HepG2 (cell line): ENCODE measurements around the gene KLHL3. TPM values are rescaled to one million over a fixed set of nuclear protein-coding genes. Genes with fewer than 3 reads are reported as not detected.

ENCODE experiments used
- HNF4A ChIP-seq: sonication (generic); formaldehyde crosslinking; IDR thresholded peaks from 2 replicates; pipeline ENCODE4 v1.4.0; 2020; ENCODE audit warnings: missing genetic modification reagents
- REL ChIP-seq: sonication (generic); formaldehyde crosslinking; conservative IDR thresholded peaks from 2 replicates; pipeline ENCODE4 v1.8.0; 2022; ENCODE audit warnings: mild to moderate bottlenecking, missing genetic modification reagents, moderate library complexity
- SOX5 ChIP-seq: IDR thresholded peaks from 2 replicates; pipeline ENCODE4 v1.6.1; 2016; ENCODE audit warnings: borderline replicate concordance
- polyA plus RNA-seq, 8 experiments: library from polyadenylated mRNA; depleted of rRNA in 3 of 8; stranded (reverse) in 7 of 8; unstranded in 1 of 8; fragments of >200 nt; fragmentation: Illumina TruSeq in 4 of 8; extraction: Trizol in 4 of 8; gene quantifications; 2 replicates each; pipeline versions ENCODE4 v1.2.1 to v1.2.3, GENCODE V29; 2011 to 2016; ENCODE audit warnings: low read depth in 4 of 8, missing spikeins in 1 of 8, mixed read lengths in 1 of 8; ENCODE audit not compliant: insufficient read depth in 1 of 8
- total RNA-seq, 5 experiments: library from RNA; depleted of rRNA; stranded (reverse); fragments of >200 nt; fragmentation: Illumina TruSeq; extraction: Trizol; gene quantifications; 2 replicates each; pipeline ENCODE4 v1.2.3, GENCODE V29; 2016; ENCODE audit warnings: low read depth in 1 of 5
- TF ChIP-seq, protein P1 (sequence below): sonication (generic); formaldehyde crosslinking; conservative IDR thresholded peaks from 2 replicates; pipeline ENCODE4 v1.8.0; 2022; ENCODE audit warnings: missing genetic modification reagents
- TF ChIP-seq, protein P2 (sequence below): sonication (generic); formaldehyde crosslinking; IDR thresholded peaks from 2 replicates; pipeline ENCODE4 v1.8.0; 2022; ENCODE audit warnings: mild to moderate bottlenecking, missing genetic modification reagents; ENCODE audit not compliant: insufficient replicate concordance
- TF ChIP-seq, protein P3 (sequence below): sonication (generic); formaldehyde crosslinking; IDR thresholded peaks from 2 replicates; pipeline ENCODE4 v1.5.1; 2020; ENCODE audit warnings: mild to moderate bottlenecking, missing genetic modification reagents, borderline replicate concordance
- TF ChIP-seq, protein P4 (sequence below): IDR thresholded peaks from 2 replicates; pipeline ENCODE4 v1.6.1; 2016; ENCODE audit warnings: missing compliant biosample characterization, missing genetic modification reagents, borderline replicate concordance

Gene KLHL3
- total and polyA plus RNA-seq, 2 of the 13 experiments (the other 11 are each of a cell fraction or from before 2014, with no cell fraction given), result 0.02 to 0.08 TPM

DNA sequence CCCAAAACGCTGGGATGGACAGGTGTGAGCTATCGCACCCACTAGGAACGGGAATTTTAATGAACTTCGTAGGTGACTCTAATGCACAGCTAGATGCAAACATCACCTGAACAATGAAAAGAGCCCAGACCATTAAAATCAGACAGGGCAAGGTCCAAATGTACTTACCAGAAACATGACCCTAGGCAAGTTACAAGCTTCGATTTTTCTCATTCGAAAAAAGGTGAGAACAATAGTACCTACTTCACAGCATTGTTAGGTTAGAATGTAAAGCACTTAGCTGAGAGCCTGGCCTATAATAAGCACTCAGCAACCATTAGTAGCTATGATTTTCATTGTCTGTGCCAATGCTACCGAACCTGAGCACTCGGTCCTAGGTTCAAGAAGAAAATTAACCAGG lies 5.8 kb upstream of the KLHL3 start (continued):
- TF ChIP-seq, protein P1, sequence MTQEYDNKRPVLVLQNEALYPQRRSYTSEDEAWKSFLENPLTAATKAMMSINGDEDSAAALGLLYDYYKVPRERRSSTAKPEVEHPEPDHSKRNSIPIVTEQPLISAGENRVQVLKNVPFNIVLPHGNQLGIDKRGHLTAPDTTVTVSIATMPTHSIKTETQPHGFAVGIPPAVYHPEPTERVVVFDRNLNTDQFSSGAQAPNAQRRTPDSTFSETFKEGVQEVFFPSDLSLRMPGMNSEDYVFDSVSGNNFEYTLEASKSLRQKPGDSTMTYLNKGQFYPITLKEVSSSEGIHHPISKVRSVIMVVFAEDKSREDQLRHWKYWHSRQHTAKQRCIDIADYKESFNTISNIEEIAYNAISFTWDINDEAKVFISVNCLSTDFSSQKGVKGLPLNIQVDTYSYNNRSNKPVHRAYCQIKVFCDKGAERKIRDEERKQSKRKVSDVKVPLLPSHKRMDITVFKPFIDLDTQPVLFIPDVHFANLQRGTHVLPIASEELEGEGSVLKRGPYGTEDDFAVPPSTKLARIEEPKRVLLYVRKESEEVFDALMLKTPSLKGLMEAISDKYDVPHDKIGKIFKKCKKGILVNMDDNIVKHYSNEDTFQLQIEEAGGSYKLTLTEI (CRISPR knock-in tag), result no peak
- peak; percentile 29; the same call in 1 of the 2 replicates for TF ChIP-seq HNF4A (CRISPR knock-in tag)
- no peak for TF ChIP-seq REL (CRISPR knock-in tag)
- TF ChIP-seq, protein P2, sequence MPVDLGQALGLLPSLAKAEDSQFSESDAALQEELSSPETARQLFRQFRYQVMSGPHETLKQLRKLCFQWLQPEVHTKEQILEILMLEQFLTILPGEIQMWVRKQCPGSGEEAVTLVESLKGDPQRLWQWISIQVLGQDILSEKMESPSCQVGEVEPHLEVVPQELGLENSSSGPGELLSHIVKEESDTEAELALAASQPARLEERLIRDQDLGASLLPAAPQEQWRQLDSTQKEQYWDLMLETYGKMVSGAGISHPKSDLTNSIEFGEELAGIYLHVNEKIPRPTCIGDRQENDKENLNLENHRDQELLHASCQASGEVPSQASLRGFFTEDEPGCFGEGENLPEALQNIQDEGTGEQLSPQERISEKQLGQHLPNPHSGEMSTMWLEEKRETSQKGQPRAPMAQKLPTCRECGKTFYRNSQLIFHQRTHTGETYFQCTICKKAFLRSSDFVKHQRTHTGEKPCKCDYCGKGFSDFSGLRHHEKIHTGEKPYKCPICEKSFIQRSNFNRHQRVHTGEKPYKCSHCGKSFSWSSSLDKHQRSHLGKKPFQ, result no peak
- TF ChIP-seq, protein P3, sequence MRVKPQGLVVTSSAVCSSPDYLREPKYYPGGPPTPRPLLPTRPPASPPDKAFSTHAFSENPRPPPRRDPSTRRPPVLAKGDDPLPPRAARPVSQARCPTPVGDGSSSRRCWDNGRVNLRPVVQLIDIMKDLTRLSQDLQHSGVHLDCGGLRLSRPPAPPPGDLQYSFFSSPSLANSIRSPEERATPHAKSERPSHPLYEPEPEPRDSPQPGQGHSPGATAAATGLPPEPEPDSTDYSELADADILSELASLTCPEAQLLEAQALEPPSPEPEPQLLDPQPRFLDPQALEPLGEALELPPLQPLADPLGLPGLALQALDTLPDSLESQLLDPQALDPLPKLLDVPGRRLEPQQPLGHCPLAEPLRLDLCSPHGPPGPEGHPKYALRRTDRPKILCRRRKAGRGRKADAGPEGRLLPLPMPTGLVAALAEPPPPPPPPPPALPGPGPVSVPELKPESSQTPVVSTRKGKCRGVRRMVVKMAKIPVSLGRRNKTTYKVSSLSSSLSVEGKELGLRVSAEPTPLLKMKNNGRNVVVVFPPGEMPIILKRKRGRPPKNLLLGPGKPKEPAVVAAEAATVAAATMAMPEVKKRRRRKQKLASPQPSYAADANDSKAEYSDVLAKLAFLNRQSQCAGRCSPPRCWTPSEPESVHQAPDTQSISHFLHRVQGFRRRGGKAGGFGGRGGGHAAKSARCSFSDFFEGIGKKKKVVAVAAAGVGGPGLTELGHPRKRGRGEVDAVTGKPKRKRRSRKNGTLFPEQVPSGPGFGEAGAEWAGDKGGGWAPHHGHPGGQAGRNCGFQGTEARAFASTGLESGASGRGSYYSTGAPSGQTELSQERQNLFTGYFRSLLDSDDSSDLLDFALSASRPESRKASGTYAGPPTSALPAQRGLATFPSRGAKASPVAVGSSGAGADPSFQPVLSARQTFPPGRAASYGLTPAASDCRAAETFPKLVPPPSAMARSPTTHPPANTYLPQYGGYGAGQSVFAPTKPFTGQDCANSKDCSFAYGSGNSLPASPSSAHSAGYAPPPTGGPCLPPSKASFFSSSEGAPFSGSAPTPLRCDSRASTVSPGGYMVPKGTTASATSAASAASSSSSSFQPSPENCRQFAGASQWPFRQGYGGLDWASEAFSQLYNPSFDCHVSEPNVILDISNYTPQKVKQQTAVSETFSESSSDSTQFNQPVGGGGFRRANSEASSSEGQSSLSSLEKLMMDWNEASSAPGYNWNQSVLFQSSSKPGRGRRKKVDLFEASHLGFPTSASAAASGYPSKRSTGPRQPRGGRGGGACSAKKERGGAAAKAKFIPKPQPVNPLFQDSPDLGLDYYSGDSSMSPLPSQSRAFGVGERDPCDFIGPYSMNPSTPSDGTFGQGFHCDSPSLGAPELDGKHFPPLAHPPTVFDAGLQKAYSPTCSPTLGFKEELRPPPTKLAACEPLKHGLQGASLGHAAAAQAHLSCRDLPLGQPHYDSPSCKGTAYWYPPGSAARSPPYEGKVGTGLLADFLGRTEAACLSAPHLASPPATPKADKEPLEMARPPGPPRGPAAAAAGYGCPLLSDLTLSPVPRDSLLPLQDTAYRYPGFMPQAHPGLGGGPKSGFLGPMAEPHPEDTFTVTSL, result peak; percentile 55; the same call in 1 of the 2 replicates
- TF ChIP-seq, protein P4, sequence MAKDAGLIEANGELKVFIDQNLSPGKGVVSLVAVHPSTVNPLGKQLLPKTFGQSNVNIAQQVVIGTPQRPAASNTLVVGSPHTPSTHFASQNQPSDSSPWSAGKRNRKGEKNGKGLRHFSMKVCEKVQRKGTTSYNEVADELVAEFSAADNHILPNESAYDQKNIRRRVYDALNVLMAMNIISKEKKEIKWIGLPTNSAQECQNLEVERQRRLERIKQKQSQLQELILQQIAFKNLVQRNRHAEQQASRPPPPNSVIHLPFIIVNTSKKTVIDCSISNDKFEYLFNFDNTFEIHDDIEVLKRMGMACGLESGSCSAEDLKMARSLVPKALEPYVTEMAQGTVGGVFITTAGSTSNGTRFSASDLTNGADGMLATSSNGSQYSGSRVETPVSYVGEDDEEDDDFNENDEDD (CRISPR knock-in tag), result no peak
- TF ChIP-seq SOX5, result peak; percentile 84
